NCI-H146 treated with DMSO at 0.1 percent for 48 hours (cell line): ENCODE measurements around the gene SMC5.
"Not testable (repeated sequence)": the region's sequence is repeated elsewhere in the genome, so short reads cannot be mapped to it uniquely, and the experiment has no call there.

Experiments
- DNase-seq: peaks from one replicate; lab custom pipeline; 2025; ENCODE audit not compliant: unreplicated experiment; lab: John Stamatoyannopoulos, UW

The SMC5 gene

DNA sequence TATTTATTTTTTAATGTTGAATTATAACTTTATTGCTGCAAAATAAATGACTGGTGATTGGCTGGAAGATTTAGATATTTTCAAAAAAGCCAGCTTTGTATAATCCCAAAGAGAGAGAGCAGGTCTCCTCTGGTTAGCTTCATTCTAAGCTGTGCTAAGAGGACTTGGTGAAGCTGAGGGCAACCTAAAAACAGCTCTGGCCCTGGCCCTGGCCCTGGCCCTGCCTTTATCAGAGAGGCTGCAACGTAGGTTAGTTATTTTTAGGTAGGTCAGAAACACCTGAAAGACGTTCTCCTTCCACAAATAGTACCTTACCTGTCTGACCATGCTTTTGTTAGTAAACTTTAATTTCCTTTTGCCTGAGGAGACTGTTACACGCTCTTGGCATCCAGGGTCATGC lies 97.0 kb downstream of the SMC5 start:
- no peak for DNase-seq

- no peak for DNase-seq
These were observed 104.2 kb downstream of the SMC5 start for GRCh38 chr9:70362952-70363351.

GRCh38 chr9:70363760-70364159 lies 105.0 kb downstream of the SMC5 start:
- no peak for DNase-seq

DNA sequence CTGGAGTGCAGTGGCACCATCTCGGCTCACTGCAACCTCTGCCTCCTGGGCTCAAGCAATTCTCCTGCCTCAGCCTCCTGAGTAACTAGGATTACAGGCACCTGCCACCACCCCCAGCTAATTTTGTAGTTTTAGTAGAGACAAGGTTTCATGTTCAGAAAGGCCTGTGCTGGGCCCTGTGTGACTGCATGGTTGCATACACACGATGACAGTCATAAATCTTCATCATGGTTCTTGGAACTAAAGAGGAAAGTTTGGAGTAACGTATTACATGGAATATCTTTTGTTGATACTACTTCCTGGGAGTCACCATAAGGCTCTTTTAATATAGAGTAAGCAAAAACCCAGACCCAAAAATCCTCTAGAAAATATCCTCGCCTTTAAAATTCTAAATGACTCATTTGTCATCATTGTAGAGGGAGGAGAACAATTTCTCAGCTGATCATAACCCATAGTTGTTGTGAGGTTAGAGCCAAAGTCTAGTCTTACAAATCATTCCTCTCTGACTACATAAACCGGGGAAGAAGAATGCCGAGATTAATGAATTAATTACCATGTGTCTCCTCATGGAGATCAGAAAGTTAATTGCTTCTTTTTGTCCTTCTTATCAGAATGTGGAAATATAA lies 108.6 kb downstream of the SMC5 start:
- no peak for DNase-seq

DNA sequence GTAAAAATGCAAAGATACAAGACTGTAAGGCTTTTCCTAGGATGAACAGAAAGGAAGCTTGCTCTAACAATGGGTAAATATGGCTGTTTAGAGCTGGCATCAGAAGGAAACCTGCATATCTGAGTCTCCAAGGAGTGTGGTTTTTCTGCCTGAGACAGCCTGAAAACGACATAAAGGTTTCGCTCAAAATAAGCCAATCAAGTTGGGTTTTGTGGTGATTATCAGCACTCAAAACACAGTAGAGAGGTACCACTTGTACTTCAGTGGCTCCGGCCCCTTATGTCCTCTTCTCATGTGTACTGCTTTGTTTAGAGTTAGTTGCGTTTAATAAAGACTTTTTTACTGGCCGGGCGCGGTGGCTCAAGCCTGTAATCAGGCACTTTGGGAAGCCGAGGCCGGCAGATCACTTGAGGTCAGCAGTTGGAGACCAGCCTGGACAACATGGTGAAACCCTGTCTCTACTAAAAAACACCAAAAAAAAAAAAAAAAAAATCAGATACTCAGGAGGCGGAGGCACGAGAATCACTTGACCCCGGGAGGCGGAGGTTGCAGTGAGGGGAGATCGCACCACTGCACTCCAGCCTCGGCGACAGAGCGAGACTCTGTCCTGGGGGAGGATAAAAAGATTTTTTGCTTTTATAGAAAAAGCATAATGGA lies 116.3 kb downstream of the SMC5 start:
- DNase-seq = no peak

DNA sequence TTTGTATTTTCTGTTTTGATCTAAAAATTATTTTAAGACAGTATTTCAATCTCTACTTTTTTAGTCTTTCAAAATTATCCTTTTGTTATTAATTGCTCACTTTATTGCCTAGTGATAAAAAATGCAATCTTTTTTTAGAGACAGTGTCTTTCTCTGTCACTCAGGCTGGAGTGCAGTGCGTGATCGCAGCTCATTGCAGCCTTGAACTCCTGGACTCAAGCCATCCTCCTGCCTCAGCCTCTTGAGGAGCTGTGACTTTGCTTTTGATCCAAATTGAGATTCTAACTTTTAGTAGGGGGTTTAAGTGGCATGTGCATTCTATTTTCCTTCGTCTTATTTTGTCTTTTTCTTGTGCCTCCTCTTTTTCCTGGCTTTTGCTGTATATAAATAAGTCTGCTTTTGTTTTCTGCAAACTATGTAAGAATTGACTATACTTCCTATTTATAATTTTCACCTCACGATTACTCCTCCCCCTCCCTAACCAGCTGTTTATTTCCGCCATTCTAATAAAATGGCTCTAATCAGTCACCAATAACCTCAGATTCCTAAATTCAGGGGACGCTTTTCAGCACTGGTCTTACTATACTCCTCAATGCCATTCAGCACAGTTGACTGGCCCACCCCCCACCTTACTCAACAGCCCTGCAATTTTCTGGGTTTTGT lies 123.4 kb downstream of the SMC5 start:
- DNase-seq = no peak

DNA sequence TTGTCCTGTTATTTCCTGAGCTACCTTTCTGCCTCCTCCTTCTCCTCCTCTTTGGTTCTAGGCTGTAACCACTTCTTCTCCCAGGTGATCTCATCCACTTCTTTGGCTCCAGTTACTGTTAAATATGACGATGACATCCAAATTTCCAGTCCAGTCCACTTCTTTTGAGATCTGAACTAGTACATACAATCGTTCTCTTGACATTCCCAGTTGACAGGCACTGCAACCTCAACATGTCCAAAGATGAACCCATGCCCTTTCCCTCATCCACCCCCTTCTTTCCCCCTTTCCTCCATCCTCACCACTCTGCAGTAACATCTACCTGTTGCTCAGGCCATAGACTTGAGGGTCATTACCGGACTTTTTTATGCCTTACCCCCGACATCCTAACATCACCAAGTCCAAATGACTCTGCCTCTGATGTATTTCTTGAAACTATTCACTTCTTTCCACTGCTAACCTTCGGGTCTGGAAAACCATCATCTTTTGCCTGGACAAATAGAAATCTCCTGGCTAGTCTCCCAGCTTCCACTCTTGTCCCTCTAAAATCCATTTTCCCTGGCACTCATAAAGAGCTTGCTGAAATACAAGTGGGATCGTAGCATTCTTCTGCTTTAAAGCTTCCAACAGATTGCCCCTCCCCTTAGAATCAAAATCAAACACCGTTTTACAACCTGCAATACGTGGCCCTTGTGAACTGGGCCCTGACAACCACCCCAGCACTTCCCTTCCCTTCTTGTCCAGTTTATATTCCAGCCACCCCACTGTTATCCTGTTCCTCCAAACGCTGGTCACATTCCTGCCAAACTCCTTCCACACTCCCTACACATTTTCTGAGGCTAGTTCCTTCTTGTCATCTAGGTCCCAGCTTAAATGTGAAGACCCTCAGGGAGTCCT lies 124.2 kb downstream of the SMC5 start:
- DNase-seq = no peak

- DNase-seq = no peak
These were observed 126.6 kb downstream of the SMC5 start for GRCh38 chr9:70385426-70385825.

- no peak for DNase-seq
These were observed 128.9 kb downstream of the SMC5 start for GRCh38 chr9:70387663-70388062.

- no peak for DNase-seq
These were observed 130.4 kb downstream of the SMC5 start for GRCh38 chr9:70389188-70389587.

DNA sequence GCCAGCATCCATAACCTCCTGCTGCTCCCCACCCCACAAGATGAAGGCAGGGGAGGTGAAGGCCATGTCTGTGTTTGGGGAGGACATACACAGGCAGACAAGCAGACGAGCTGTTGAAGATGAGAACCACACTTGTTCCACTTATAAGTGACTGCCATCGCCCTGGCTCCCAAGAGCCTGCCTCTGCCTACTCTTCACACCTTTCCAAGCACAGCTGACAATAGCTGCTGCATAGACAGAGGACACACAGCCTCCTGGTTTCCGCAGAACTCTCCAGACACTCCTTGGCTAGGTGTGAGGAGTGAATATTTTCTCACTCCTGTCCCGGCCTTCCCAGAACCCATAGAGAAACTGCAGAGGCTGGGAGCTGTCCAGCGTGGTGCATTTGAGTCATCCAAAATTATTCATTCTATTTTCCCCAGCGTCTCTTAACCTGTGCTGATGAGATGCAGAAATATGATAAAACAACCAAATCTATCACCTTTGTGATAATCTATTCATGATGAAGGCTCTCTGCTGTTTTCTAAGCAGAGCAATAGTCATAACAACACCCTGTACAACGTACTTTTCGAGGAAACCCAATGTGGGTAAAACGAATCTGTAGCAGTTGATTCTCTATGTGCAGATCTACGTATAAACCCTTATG lies 131.0 kb downstream of the SMC5 start:
- no peak for DNase-seq

- DNase-seq = no peak
These were observed 132.2 kb downstream of the SMC5 start for GRCh38 chr9:70390933-70391341.

DNA sequence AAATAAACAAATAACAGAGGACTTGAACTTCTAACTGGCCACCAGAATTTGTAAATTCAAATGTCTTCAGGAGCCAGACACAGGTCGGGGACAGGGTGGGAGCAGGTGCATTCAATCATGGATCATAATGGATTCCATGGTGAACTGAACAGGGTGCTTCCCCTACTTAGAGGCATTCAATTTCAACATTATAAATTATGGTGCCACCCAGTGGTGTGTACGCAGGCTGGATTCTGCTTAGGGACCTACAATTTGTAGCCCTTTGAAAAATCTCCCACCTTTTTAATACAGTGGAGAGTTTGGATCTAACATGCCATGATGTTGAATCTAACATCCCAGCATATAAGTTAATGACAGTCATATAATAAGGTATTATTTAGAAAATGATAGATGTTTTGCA lies 133.4 kb downstream of the SMC5 start:
- DNase-seq = no peak

GRCh38 chr9:70392850-70393249 lies 134.1 kb downstream of the SMC5 start:
- DNase-seq = no peak

DNA sequence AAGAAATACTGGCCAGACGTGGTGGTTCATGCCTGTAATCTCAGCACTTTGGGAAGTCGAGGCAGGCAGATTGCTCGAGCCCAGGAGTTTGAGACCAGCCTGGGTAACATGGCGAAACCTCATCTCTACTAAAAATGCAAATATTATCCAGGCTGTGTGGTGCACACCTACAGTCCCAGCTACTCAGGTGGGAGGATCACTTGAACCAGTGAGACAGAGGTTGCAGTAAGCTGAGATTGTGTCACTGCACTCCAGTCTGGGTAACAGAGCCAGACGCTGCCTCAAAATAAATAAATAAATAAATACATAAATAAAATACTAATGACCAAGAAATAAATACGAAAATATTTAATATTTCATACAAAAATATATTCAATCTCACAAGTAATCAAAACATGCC lies 136.9 kb downstream of the SMC5 start:
- no peak for DNase-seq

GRCh38 chr9:70398145-70398556 lies 139.4 kb downstream of the SMC5 start:
- DNase-seq = no peak

DNA sequence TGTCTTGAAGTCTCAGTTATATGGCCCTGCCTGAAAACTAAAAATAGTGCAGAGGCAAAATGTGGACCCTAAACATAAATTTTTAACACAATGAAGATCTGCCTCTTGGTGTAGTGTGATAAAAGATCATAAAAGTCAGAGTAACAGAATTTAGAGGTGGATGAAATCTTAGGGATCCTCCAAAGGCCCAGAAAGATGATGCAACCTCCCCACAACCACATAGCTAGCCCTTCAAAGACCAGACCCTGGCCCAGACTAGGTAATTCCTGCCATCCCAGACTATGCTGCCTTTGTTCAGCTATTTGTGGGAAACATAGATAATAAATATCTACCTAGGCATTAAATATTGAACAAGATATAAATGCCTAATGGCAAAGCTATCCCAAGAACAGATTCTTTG lies 140.4 kb downstream of the SMC5 start:
- no peak for DNase-seq

DNA sequence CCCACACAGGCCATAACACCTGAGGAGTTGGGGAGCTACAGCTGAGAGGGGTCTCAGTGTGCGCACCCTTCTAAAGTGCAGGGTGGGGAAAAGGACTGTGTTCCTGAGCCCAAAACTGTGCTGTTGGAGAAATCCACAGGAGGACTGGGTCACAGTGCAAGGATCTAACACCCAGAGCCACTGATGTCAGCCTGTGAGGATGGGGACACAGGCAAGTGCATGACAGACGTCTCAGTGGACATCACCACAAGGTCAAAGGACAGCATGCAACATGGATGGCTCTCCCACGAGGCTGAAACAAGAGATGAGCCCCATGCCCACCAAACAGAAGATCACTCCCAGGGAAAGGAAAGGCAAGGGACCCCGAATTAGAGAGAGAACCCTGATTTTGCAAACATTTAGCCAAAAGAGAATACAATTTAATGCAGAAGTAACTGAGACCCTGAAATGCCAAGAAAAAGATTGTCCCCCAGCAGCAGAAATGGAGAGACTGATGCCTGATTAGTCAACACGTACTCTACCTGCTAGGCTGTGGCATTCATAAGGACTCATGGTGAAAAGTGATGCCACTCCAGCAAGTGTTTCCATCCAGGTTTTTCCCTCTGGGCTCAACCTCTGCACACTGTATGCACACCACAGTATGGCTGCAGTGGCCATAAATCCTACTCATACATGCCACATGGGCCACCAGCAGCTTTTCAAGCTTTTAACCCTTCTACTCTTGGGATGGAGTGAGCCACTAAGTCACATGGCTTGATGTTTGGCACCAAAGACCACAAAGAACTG lies 141.5 kb downstream of the SMC5 start:
- DNase-seq = no peak

DNA sequence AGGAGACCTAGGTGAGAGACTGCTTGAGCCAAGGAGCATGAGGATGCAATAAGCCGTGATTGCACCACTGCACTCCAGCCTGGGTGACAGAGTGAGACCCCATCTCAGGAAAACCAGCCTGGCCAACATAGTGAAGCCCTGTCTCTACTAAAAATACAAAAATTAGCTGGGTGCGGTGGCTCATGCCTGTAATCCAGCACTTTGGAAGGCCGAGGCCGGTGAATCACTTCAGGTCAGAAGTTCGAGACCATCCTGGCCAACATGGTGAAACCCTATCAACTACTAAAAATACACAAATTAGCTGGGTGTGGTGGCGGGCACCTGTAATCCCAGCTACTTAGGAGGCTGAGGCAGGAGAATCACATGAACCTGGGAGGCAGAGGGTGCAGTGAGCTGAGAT lies 142.5 kb downstream of the SMC5 start:
- not testable (repeated sequence) for DNase-seq

DNA sequence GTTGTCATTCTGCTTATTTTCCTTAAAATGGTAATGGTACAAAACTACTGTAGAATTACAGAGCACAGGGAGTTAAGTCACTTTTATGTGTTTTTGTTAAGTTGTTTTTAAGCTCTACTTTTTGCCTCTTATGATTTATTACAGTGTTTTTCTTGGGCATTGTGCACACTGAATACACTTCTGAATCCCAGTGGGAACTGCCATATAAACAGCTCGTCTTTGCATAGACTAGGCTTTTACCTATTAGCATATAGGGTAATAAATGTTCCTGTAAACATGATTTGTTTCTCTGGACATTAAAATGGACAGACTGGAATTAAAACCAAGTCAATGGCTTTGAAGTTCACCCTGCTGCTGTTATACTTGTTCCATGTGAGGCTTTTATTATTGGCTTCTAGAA lies 143.4 kb downstream of the SMC5 start:
- DNase-seq = no peak
